IPS-15b (cell line): Measurements from ENCODE around the gene FRMD4B.

Experiments
- H3K27me3 ChIP-seq: one replicate; pipeline ENCODE4 v1.6.1; 2013; ENCODE audit warnings: low read length; ENCODE audit not compliant: control insufficient read depth, insufficient read depth
- H3K36me3 ChIP-seq: one replicate; pipeline ENCODE4 v1.6.1; 2013; ENCODE audit warnings: low read length; ENCODE audit not compliant: control insufficient read depth, insufficient read depth
- H3K4me1 ChIP-seq: one replicate; pipeline ENCODE4 v1.6.1; 2013; ENCODE audit warnings: mild to moderate bottlenecking, low read length; ENCODE audit not compliant: control insufficient read depth, insufficient read depth
- H3K4me3 ChIP-seq: one replicate; pipeline ENCODE4 v1.5.1; 2013; ENCODE audit warnings: low read depth, low read length
- H3K9ac ChIP-seq: one replicate; pipeline ENCODE4 v1.6.1; 2013; ENCODE audit warnings: low read depth, mild to moderate bottlenecking, low read length
- H3K9me3 ChIP-seq: one replicate; pipeline ENCODE4 v1.6.1; 2013; ENCODE audit warnings: mild to moderate bottlenecking, low read length; ENCODE audit not compliant: control insufficient read depth, insufficient read depth

Gene FRMD4B

DNA sequence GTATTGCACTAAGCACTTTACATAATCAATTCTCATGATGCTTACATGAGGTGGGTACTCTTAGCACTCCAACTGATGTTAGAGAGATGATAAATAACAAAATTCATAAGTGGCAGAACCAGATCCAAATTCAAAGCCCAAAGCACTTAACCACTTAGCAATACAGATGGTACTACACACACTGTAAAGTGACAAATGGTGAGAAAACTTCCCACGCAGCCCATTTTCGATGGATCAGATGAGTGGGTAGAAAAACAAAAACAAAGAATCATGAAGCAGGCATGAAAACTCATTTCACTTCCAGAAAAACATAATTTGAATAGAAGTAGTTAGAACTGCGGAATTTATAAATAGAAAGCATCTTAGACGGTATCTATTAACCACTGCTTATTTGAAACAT, 66.2 kb downstream of the FRMD4B start:
- Histone ChIP-seq H3K4me1 (no peaks in the 10 kb centered on the region), H3K27me3 (no peaks in the 10 kb centered on the region), H3K9ac (no peak overlapping the region), H3K4me3 (no peak overlapping the region), H3K36me3 (no peaks in the 10 kb centered on the region), H3K9me3 (no peaks in the 10 kb centered on the region)

DNA sequence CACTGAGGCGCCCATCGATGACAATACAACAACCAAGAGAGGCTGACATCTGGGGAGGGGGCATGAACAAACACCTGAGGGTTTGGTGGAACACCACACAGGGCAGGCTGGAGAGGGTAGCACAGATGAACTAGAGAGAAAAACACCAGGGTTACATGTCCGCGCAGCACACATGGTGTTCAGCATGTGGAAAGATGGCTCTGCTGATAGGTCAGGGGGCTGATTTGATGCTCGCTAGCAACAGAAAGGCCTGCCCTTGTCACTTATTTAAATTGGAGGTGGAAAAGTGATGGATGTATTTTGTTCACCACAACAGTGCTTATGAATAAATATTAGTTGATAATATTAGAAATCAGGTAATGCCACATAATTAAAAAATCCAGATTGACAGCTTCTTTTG, 67.5 kb downstream of the FRMD4B start:
- H3K9ac ChIP-seq = no peak overlapping the region
- no peaks in the 10 kb centered on the region for H3K36me3 ChIP-seq
- no peaks in the 10 kb centered on the region for H3K9me3 ChIP-seq
- no peak overlapping the region for H3K4me3 ChIP-seq
- H3K27me3 ChIP-seq = no peaks in the 10 kb centered on the region
- H3K4me1 ChIP-seq = no peaks in the 10 kb centered on the region

GRCh38 chr3:69313251-69313650, 72.6 kb downstream of the FRMD4B start:
- Histone ChIP-seq H3K36me3 (no peaks in the 10 kb centered on the region), H3K4me3 (no peak overlapping the region), H3K9me3 (no peaks in the 10 kb centered on the region), H3K4me1 (no peaks in the 10 kb centered on the region), H3K27me3 (no peaks in the 10 kb centered on the region), H3K9ac (no peak overlapping the region)

- Histone ChIP-seq H3K4me3 (no peak overlapping the region), H3K36me3 (no peaks in the 10 kb centered on the region)
Observed at GRCh38 chr3:69309814-69310213, 76.1 kb downstream of the FRMD4B start.

DNA sequence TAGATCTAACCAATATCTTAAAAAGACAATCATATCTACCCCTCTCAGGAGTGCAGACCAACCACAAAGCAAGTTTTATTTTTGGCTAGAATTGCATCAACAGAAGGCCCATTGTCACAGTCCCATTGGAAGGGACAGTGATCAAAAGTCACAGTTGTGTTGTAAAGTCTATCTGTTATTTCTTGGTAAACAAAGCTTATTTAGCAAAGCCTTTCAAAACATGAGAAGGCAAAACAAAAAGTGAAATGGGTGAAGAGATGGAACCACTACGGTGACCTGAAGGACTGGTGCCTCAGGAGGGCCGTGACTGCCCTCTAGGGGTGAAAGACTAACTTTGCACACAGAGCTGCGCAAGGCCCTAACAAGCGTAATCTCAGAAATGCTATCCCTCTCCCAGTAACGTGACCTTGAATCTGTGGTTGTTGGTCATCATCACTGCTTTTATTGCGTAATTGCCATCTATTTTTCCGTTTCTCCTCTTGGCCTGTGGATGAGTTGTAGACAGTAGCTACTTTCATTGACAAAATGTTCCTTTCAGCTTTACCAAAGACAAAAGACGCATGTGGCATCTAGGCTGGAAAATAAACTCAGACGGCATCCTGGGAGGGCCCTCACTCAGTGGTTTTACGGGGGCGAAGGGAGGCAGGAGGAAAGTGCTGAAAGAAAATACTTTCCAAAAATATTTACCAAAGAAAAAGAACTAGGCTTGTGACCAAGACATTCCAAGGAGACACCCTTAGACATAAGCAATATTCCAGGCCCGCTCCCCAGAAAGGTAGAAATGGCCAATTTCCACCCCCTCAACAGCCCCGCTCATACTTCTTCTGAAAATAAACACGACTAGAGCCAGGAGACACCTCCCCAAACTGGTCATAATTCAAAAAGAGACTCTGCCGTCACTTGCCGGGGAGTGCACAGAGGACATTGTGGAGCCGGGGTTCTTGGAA, 79.4 kb downstream of the FRMD4B start:
- no peaks in the 10 kb centered on the region for H3K9me3 ChIP-seq
- no peak overlapping the region for H3K4me3 ChIP-seq
- no peak overlapping the region for H3K9ac ChIP-seq

More at GRCh38 chr3:69309814-69310213, 76.1 kb downstream of the FRMD4B start:
- Histone ChIP-seq H3K4me1 (no peaks in the 10 kb centered on the region), H3K9me3 (no peaks in the 10 kb centered on the region), H3K9ac (no peak overlapping the region), H3K27me3 (no peaks in the 10 kb centered on the region)

DNA sequence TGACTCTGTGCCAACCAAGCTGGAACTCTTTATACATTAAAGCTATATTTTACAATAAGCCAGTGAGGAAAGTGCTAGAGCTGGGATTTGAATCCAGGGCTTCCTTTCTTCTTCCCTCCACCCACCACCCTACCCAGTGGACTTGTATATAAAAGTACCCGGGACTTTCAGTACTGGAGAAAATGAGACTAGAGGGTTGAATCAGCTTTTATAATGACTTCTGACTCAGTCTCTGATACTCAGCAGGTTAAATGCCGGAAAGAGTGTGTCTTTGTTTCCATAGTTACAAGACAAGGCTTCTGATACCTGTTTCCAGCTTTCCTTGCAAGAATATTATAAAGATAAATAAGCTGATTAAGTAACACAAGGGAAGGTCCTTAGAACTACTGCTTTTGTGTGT, 80.9 kb downstream of the FRMD4B start:
- Histone ChIP-seq H3K4me3 (no peak overlapping the region), H3K9ac (no peak overlapping the region), H3K36me3 (no peaks in the 10 kb centered on the region), H3K9me3 (no peaks in the 10 kb centered on the region), H3K27me3 (no peaks in the 10 kb centered on the region), H3K4me1 (no peaks in the 10 kb centered on the region)

More for the DNA sequence above, 79.4 kb downstream of the FRMD4B start:
- no peaks in the 10 kb centered on the region for H3K4me1 ChIP-seq
- no peaks in the 10 kb centered on the region for H3K27me3 ChIP-seq
- H3K36me3 ChIP-seq = no peaks in the 10 kb centered on the region

GRCh38 chr3:69304396-69304795, 81.5 kb downstream of the FRMD4B start:
- H3K27me3 ChIP-seq = no peaks in the 10 kb centered on the region
- no peak overlapping the region for H3K9ac ChIP-seq
- H3K9me3 ChIP-seq = no peaks in the 10 kb centered on the region
- H3K4me3 ChIP-seq = no peak overlapping the region
- no peaks in the 10 kb centered on the region for H3K4me1 ChIP-seq
- H3K36me3 ChIP-seq = no peaks in the 10 kb centered on the region

- no peak overlapping the region for H3K9ac ChIP-seq
- no peaks in the 10 kb centered on the region for H3K4me1 ChIP-seq
- H3K9me3 ChIP-seq = no peaks in the 10 kb centered on the region
- no peaks in the 10 kb centered on the region for H3K36me3 ChIP-seq
- no peak overlapping the region for H3K4me3 ChIP-seq
- no peaks in the 10 kb centered on the region for H3K27me3 ChIP-seq
Observed at GRCh38 chr3:69300296-69300695, 85.6 kb downstream of the FRMD4B start.

GRCh38 chr3:69299344-69299743, 86.5 kb downstream of the FRMD4B start:
- Histone ChIP-seq H3K4me1 (no peaks in the 10 kb centered on the region), H3K9ac (no peak overlapping the region), H3K36me3 (no peaks in the 10 kb centered on the region)

DNA sequence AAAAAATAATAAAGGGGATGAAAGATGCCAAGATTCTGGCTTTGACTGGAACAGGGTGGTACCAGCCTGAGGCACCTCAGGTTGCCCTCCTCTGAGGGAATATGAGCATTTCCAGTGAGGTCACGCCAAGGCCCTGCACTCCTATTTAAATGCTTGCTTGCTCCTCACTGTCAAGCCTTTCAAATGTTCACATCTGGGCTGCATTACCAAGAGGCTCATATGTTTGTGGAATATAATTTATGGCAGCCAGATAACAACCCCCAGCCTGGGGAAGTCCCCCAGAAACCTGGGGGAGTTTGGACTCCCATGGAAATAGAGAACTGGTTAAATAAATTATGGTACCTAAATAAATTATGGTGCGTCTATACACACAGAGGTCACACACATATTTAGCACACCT, 88.4 kb downstream of the FRMD4B start:
- no peaks in the 10 kb centered on the region for H3K36me3 ChIP-seq
- H3K9ac ChIP-seq = no peak overlapping the region
- no peaks in the 10 kb centered on the region for H3K4me1 ChIP-seq
- no peaks in the 10 kb centered on the region for H3K27me3 ChIP-seq
- no peaks in the 10 kb centered on the region for H3K9me3 ChIP-seq
- H3K4me3 ChIP-seq = no peak overlapping the region

More at GRCh38 chr3:69299344-69299743, 86.5 kb downstream of the FRMD4B start:
- Histone ChIP-seq H3K9me3 (no peaks in the 10 kb centered on the region), H3K4me3 (no peak overlapping the region), H3K27me3 (no peaks in the 10 kb centered on the region)

DNA sequence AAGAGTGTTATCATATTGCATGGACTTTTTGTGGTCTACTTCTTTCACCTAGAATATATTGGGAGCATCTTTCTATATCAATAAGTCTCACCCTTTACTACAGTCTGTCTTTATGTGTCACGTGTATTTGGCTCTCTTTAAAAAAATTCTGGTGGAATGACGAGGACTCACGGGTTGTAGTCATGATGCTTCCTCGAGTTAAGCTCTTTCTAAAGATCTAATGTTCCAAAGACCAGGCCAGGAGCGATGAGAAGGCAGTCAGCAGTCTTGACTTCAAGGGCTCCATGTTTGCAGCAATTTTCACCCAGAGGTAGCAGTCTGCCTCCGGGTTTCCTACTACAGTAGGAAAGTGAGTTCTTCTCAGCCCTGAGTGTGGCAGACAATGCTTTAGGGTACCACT, 88.9 kb downstream of the FRMD4B start:
- no peak overlapping the region for H3K9ac ChIP-seq
- no peaks in the 10 kb centered on the region for H3K4me1 ChIP-seq
- H3K36me3 ChIP-seq = no peaks in the 10 kb centered on the region
- H3K27me3 ChIP-seq = no peaks in the 10 kb centered on the region
- H3K9me3 ChIP-seq = no peaks in the 10 kb centered on the region
- no peak overlapping the region for H3K4me3 ChIP-seq

DNA sequence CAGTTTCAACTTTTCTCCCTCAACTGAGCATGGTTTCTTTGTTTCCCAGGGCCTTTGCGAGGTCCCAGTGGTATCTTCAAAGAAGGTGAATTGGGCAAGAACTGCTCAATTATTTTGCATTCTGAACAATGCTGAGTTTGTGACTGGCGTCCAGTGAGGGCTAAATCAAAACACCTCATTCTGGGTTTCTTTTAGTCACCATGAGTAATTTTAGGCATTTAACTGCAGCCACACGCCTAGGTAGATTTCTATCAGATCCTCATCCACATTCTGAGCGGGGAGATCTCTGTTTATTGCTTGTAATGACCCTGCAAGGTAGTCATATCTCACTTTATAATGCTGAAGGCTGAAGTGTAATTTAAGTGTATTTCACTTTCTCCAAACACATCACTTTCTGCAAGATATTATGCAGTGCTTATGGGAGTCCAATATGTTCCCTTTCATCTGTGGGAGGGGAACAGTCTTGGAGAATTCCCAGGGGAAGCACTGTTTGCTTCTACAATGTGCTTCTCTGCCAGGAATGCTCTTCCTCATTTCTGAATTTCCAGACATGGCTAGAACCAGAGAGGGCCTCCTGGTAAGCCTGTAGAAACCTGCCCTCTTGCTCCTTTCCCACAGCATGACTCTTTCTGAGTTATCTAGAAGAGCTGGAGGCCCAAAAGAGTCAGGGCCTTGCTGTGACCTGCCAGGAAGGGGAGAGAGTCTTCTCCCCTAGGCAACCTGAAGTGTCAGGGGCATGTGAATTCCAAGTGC, 91.7 kb downstream of the FRMD4B start:
- no peak overlapping the region for H3K9ac ChIP-seq
- H3K36me3 ChIP-seq = no peaks in the 10 kb centered on the region
- no peak overlapping the region for H3K4me3 ChIP-seq
- peaks cover under 1% of the 10 kb centered on the region for H3K4me1 ChIP-seq
- no peaks in the 10 kb centered on the region for H3K27me3 ChIP-seq
- no peaks in the 10 kb centered on the region for H3K9me3 ChIP-seq
